Neural progenitor cell (in vitro differentiated cells): Measurements from ENCODE around the gene GLDN.

Experiments used
- CTCF ChIP-seq: fragments of 200-600 bp; sonication (generic); IDR thresholded peaks from 2 replicates; pipeline ENCODE4 v1.5.1; 2017; ENCODE audit warnings: antibody characterized with exemption, mild to moderate bottlenecking
- EZH2 ChIP-seq: fragments of 200-600 bp; sonication (generic); IDR thresholded peaks from 2 replicates; pipeline ENCODE4 v1.6.1; 2017; ENCODE audit warnings: antibody characterized with exemption, mild to moderate bottlenecking, moderate library complexity

- TF ChIP-seq CTCF (no peak), EZH2 (no peak)
Observed at GRCh38 chr15:51424780-51425179, 83.3 kb downstream of the GLDN start.
